ENCODE data around the gene HNRNPF. TPM values are rescaled to one million over a fixed set of nuclear protein-coding genes. Genes with fewer than 3 reads are reported as not detected.
A peak's percentile ranks its signal among the peaks of the same experiment; 100 is the strongest.

Gene HNRNPF
- total RNA-seq, 1 experiment from 2014 or later = 333 TPM

DNA sequence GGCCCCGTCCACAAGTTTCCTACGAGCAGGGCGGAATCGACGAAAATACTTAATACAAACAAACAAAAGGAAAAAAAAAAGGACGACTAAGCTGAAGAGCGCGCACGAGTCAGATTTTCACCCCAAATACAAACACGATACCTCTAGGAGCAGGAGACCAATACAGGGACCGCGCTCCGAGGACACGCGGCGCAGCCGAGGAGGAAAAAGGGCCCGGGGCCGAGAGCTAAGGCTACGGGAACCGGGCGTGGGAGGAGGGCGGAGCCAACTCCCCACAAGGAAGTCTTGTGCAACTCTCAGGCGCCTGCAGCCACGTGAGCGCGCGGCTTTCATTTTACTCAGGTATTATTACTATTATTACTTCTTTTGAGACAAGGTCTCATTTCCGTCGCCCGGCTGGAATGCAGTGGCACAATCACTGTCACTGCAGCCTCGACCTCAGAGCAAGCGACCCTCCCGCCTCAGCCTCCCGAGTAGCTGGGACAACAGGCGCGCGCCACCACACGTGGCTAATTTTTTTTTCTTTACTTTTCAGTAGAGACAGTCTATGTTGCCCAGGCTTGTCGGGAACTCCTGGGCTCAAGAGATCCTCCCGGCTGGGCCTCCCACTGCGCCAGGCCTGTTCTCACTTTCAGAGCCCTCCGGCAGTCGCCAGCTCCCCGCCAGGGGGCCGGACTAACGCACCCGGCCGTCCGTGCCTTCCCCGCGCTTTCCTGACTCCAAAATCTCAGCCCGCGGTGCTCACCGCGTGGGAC is 1.2 kb downstream of the HNRNPF start (continued):
- TF ChIP-seq, protein P1, sequence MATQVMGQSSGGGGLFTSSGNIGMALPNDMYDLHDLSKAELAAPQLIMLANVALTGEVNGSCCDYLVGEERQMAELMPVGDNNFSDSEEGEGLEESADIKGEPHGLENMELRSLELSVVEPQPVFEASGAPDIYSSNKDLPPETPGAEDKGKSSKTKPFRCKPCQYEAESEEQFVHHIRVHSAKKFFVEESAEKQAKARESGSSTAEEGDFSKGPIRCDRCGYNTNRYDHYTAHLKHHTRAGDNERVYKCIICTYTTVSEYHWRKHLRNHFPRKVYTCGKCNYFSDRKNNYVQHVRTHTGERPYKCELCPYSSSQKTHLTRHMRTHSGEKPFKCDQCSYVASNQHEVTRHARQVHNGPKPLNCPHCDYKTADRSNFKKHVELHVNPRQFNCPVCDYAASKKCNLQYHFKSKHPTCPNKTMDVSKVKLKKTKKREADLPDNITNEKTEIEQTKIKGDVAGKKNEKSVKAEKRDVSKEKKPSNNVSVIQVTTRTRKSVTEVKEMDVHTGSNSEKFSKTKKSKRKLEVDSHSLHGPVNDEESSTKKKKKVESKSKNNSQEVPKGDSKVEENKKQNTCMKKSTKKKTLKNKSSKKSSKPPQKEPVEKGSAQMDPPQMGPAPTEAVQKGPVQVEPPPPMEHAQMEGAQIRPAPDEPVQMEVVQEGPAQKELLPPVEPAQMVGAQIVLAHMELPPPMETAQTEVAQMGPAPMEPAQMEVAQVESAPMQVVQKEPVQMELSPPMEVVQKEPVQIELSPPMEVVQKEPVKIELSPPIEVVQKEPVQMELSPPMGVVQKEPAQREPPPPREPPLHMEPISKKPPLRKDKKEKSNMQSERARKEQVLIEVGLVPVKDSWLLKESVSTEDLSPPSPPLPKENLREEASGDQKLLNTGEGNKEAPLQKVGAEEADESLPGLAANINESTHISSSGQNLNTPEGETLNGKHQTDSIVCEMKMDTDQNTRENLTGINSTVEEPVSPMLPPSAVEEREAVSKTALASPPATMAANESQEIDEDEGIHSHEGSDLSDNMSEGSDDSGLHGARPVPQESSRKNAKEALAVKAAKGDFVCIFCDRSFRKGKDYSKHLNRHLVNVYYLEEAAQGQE (IDR thresholded peaks at IDR 0.05; ENCODE audit: low read depth) = no peak
- TF ChIP-seq ZFX (IDR thresholded peaks at IDR 0.05) = peak; percentile 45

- BruUV-seq (replicated peaks) = no TSS peak
- Histone ChIP-seq H3K9me3 (ENCODE audit: control insufficient read depth in 1 of 2, insufficient read depth in 1 of 2, low read depth in 1 of 2, low read length in 2 of 2) (no peaks in the 10 kb centered on the region), H3K27me3 (ENCODE audit: insufficient read depth, low read length) (no peaks in the 10 kb centered on the region), H3K36me3 (ENCODE audit: control insufficient read depth in 1 of 2, insufficient read depth in 2 of 2, low read length in 2 of 2) (peaks cover 4 to 15% of the 10 kb centered on the region in 2 experiments; a peak in 2 of 4 replicates), H3K27ac (ENCODE audit: low read depth, low read length) (peak overlapping the region; percentile 96), H3K79me2 (ENCODE audit: insufficient read depth, low read length) (peaks cover 75% of the 10 kb centered on the region), H3K4me3 (replicated peaks in 1 of 2; ENCODE audit: low read depth in 1 of 2, low read length in 2 of 2) (peak overlapping the region; percentile 92 to 93), H3K4me1 (ENCODE audit: control insufficient read depth in 1 of 2, insufficient read depth in 2 of 2, low read length in 2 of 2) (peaks cover 52 to 70% of the 10 kb centered on the region in 2 experiments), H3K4me2 (ENCODE audit: low read length) (peak overlapping the region; percentile 93), H4K20me1 (ENCODE audit: insufficient read depth) (peaks cover 31% of the 10 kb centered on the region; the same call in 1 of the 2 replicates), H3K9me2 (ENCODE audit: insufficient read depth) (no peaks in the 10 kb centered on the region), H3K9ac (ENCODE audit: low read length) (peak overlapping the region; percentile 100), H2AFZ (ENCODE audit: low read depth, low read length, poor library complexity, severe bottlenecking) (no peak overlapping the region)
- DNase-seq (ENCODE audit: low read depth, low spot score) = no peak
- TF ChIP-seq POLR2AphosphoS5 (IDR thresholded peaks at IDR 0.05; ENCODE audit: low read depth, low read length) = no peak
- no peak for TF ChIP-seq EZH2 (IDR thresholded peaks at IDR 0.05)
- no peak for TF ChIP-seq SP1 (IDR thresholded peaks at IDR 0.05; ENCODE audit: low read depth)
- TF ChIP-seq ZFX (IDR thresholded peaks at IDR 0.05) = no peak; the same call in 1 of the 2 replicates
- no peak for TF ChIP-seq ATF3 (IDR thresholded peaks at IDR 0.05)
- no peak for TF ChIP-seq SIN3A (IDR thresholded peaks at IDR 0.05; ENCODE audit: low read depth)
- TF ChIP-seq, protein P1 (IDR thresholded peaks at IDR 0.05; ENCODE audit: low read depth) = no peak
- no peak for TF ChIP-seq RAD21 (IDR thresholded peaks at IDR 0.05; ENCODE audit: low read depth)
- no peak for TF ChIP-seq ZBTB33 (IDR thresholded peaks at IDR 0.05; ENCODE audit: extremely low read depth, insufficient replicate concordance, low read length)
- TF ChIP-seq YY1 (IDR thresholded peaks at IDR 0.05; ENCODE audit: extremely low read depth, insufficient replicate concordance, low read depth, low read length) = no peak
- intact Hi-C loops (cut with micrococcal nuclease) = no loop called here
- ChIA-PET POLR2A (interaction anchor here (0.8 to 1.8 kb wide), 6 partner anchors 8 to 204 kb away, joined by 4 to 11 read pairs (median 5); no protein-coding TSS in a partner anchor), RAD21 (ENCODE audit: low non-redundant PET in 1 of 2, low total read pairs in 2 of 2, uncharacterized antibody in 2 of 2, unreplicated experiment in 2 of 2) (interaction anchor here in 1 of 2 experiments (0.6 to 0.7 kb wide), 2 partner anchors 18 to 28 kb away, joined by 3 read pairs; no protein-coding TSS in a partner anchor), CTCF (interaction anchor here (1.1 kb wide), 1 partner anchor 47 kb away, joined by 3 read pairs; no protein-coding TSS in a partner anchor)
- ATAC-seq = no peak
Observed at GRCh38 chr10:43407148-43407575, 1.8 kb downstream of the HNRNPF start.
